Stomach (tissue), 4 donors: ENCODE measurements around the gene KCNN2.

Experiments used
- CTCF ChIP-seq, 7 experiments: fragments of 450-650 bp in 4 of 7; fragments of 200-600 bp in 3 of 7; sonication (generic) in 3 of 7; IDR thresholded peaks; one replicate each; pipeline ENCODE4 v1.5.1; 2016 to 2019; ENCODE audit warnings: antibody characterized with exemption in 7 of 7, control low read depth in 2 of 7, mild to moderate bottlenecking in 1 of 7
- EP300 ChIP-seq: sonication (generic); formaldehyde crosslinking; IDR thresholded peaks from one replicate; pipeline ENCODE4 v1.6.1; 2017; ENCODE audit warnings: antibody characterized with exemption
- POLR2A ChIP-seq, 4 donors: fragments of 450-650 bp; IDR thresholded peaks; one replicate each; pipeline ENCODE4 v1.6.1; 2016; ENCODE audit warnings: antibody characterized with exemption in 4 of 4, control low read depth in 2 of 4, mild to moderate bottlenecking in 1 of 4, moderate library complexity in 1 of 4
- POLR2AphosphoS5 ChIP-seq, 3 donors: sonication (generic); formaldehyde crosslinking; IDR thresholded peaks; one replicate each; pipeline ENCODE4 v1.6.1; 2016; ENCODE audit warnings: antibody characterized with exemption in 3 of 3

GRCh38 chr5:114469372-114469771 lies 107.5 kb downstream of the KCNN2 start:
- TF ChIP-seq POLR2A (IDR thresholded peaks at IDR 0.05) (no peak), POLR2AphosphoS5 (IDR thresholded peaks at IDR 0.05) (no peak), CTCF (IDR thresholded peaks at IDR 0.05) (no peak), EP300 (no peak)
